GM23338 (cell line): ENCODE results near the gene TRIM8. TPM values are rescaled to one million over a fixed set of nuclear protein-coding genes. Genes with fewer than 3 reads are reported as not detected.

Experiments
- ATAC-seq: fragments of 200-7000 bp; cut with Tn5 transposase; 3 replicates; pipeline ENCODE4 v1.9.1; 2020
- DNase-seq: peaks from one replicate; pipeline ENCODE4 v3.0.0-alpha.2; 2015; ENCODE audit warnings: low spot score
- H2AFZ ChIP-seq: fragments of 200-600 bp; sonication (generic); 2 replicates; pipeline ENCODE4 v1.8.0; 2016; ENCODE audit warnings: antibody characterized with exemption, mild to moderate bottlenecking, moderate library complexity
- H3F3A ChIP-seq: fragments of 200-600 bp; sonication (generic); replicated peaks from 2 replicates; pipeline ENCODE4 v1.8.0; 2017; ENCODE audit warnings: antibody characterized with exemption, mixed run types, low read depth
- H3K27ac ChIP-seq: fragments of 200-600 bp; sonication (generic); 2 replicates; pipeline ENCODE4 v1.6.1; 2016; ENCODE audit warnings: low read depth
- H3K27me3 ChIP-seq: fragments of 200-600 bp; sonication (generic); 2 replicates; pipeline ENCODE4 v1.8.0; 2016; ENCODE audit warnings: mild to moderate bottlenecking, mixed run types, moderate library complexity; ENCODE audit not compliant: insufficient read depth
- H3K36me3 ChIP-seq: fragments of 200-600 bp; sonication (generic); 2 replicates; pipeline ENCODE4 v1.8.0; 2016; ENCODE audit warnings: mild to moderate bottlenecking; ENCODE audit not compliant: insufficient read depth
- H3K4me1 ChIP-seq: fragments of 200-600 bp; sonication (generic); 2 replicates; pipeline ENCODE4 v1.8.0; 2016; ENCODE audit warnings: mild to moderate bottlenecking, moderate library complexity; ENCODE audit not compliant: insufficient read depth
- H3K4me2 ChIP-seq: fragments of 200-600 bp; sonication (generic); 2 replicates; pipeline ENCODE4 v1.7.1; 2017; ENCODE audit warnings: mixed run types
- H3K4me3 ChIP-seq: fragments of 200-600 bp; sonication (generic); 2 replicates; pipeline ENCODE4 v1.6.1; 2016; ENCODE audit warnings: mixed run types
- H3K79me2 ChIP-seq: fragments of 200-600 bp; sonication (generic); replicated peaks from 2 replicates; pipeline ENCODE4 v1.8.0; 2017; ENCODE audit warnings: mild to moderate bottlenecking; ENCODE audit not compliant: insufficient read depth
- H3K9me2 ChIP-seq: fragments of 200-600 bp; sonication (generic); 2 replicates; pipeline ENCODE4 v1.8.0; 2017; ENCODE audit not compliant: insufficient read depth
- H4K20me1 ChIP-seq: fragments of 200-600 bp; sonication (generic); replicated peaks from 2 replicates; pipeline ENCODE4 v1.8.0; 2017; ENCODE audit warnings: mild to moderate bottlenecking; ENCODE audit not compliant: insufficient read depth
- H3K27ac Mint-ChIP-seq: 2 replicates; pipeline ENCODE4 v1.8.0; 2020; ENCODE audit warnings: inconsistent platforms, mild to moderate bottlenecking, moderate library complexity, mixed read lengths
- H3K27me3 Mint-ChIP-seq: 3 replicates; pipeline ENCODE4 v1.8.0; 2022; ENCODE audit warnings: low read depth, mild to moderate bottlenecking, moderate library complexity, mixed read lengths, inconsistent platforms; ENCODE audit not compliant: insufficient read depth, poor library complexity
- H3K36me3 Mint-ChIP-seq: 3 replicates; pipeline ENCODE4 v1.8.0; 2021; ENCODE audit warnings: low read depth, mild to moderate bottlenecking, inconsistent platforms, moderate library complexity, mixed read lengths
- H3K4me1 Mint-ChIP-seq: 3 replicates; pipeline ENCODE4 v1.8.0; 2020; ENCODE audit warnings: mild to moderate bottlenecking, inconsistent platforms, mixed read lengths
- H3K4me3 Mint-ChIP-seq: 3 replicates; pipeline ENCODE4 v1.8.0; 2021; ENCODE audit warnings: moderate library complexity, mild to moderate bottlenecking, inconsistent platforms, mixed read lengths
- H3K9me3 Mint-ChIP-seq: 3 replicates; pipeline ENCODE4 v1.8.0; 2020; ENCODE audit warnings: moderate library complexity, mild to moderate bottlenecking, inconsistent platforms, mixed read lengths
- CREB1 ChIP-seq: fragments of 250-450 bp; sonication (Bioruptor Pico); IDR thresholded peaks from 2 replicates; pipeline ENCODE4 v1.5.0; 2020; ENCODE audit warnings: low read depth, mild to moderate bottlenecking, moderate library complexity
- CTCF ChIP-seq, 2 experiments: fragments of 200-600 bp in 1 of 2; sonication (generic) in 1 of 2; conservative IDR thresholded peaks; 2 replicates each; pipeline versions ENCODE4 v1.5.1 to v1.6.1; 2016 to 2017; ENCODE audit warnings: antibody characterized with exemption in 2 of 2, low read depth in 2 of 2, mild to moderate bottlenecking in 2 of 2, moderate library complexity in 1 of 2
- EZH2phosphoT487 ChIP-seq: fragments of 200-600 bp; sonication (generic); IDR thresholded peaks from one replicate; pipeline ENCODE4 v1.8.1; 2018; ENCODE audit warnings: antibody characterized with exemption; ENCODE audit not compliant: unreplicated experiment
- NANOG ChIP-seq: IDR thresholded peaks from 2 replicates; pipeline ENCODE4 v1.6.1; 2016; ENCODE audit warnings: antibody characterized with exemption, borderline replicate concordance
- POLR2AphosphoS5 ChIP-seq: IDR thresholded peaks from 2 replicates; pipeline ENCODE4 v1.6.1; 2016; ENCODE audit warnings: antibody characterized with exemption, low read depth
- REST ChIP-seq: IDR thresholded peaks from one replicate; pipeline ENCODE4 v1.6.1; 2018; ENCODE audit warnings: antibody characterized with exemption; ENCODE audit not compliant: unreplicated experiment
- STAT1 ChIP-seq: IDR thresholded peaks from one replicate; pipeline ENCODE4 v1.6.1; 2016; ENCODE audit warnings: antibody characterized with exemption; ENCODE audit not compliant: unreplicated experiment
- ZNF331 ChIP-seq: fragments of 250-450 bp; sonication (Bioruptor Pico); IDR thresholded peaks from 2 replicates; pipeline ENCODE4 v1.5.0; 2020; ENCODE audit warnings: low read depth, mild to moderate bottlenecking, moderate library complexity
- polyA plus RNA-seq: library from polyadenylated mRNA; unstranded; fragments of >200 nt; fragmentation: Nextera tagmentation; extraction: Ambion mirVana; gene quantifications from 2 replicates; pipeline ENCODE4 v1.2.1, GENCODE V29; 2016
- total RNA-seq: library from RNA; depleted of rRNA; stranded (reverse); fragments of >200 nt; shearing (Covaris generic); gene quantifications from 2 replicates; pipeline ENCODE4 v1.2.3, GENCODE V29; 2014
- TF ChIP-seq, protein P1 (sequence below): fragments of 250-450 bp; sonication (Bioruptor Pico); IDR thresholded peaks from 2 replicates; pipeline ENCODE4 v1.5.0; 2020; ENCODE audit warnings: mild to moderate bottlenecking, moderate library complexity
- TF ChIP-seq, protein P2 (sequence below): IDR thresholded peaks from 2 replicates; pipeline ENCODE4 v1.6.1; 2016; ENCODE audit warnings: antibody characterized with exemption

The TRIM8 gene
- total and polyA plus RNA-seq, 2 experiments from 2014 or later = 15.1 to 36.7 TPM

GRCh38 chr10:102679596-102679995, 35.3 kb downstream of the TRIM8 start:
- peaks cover 18% of the 10 kb centered on the region for H3F3A ChIP-seq
- ATAC-seq = no peak
- no peaks in the 10 kb centered on the region; the same call in 1 of the 2 replicates for H4K20me1 ChIP-seq
- no peak overlapping the region for H3K27ac Mint-ChIP-seq
- peak overlapping the region; percentile 72; the same call in 1 of the 2 replicates for H3K4me2 ChIP-seq
- no peaks in the 10 kb centered on the region for H3K79me2 ChIP-seq
- H3K4me1 Mint-ChIP-seq = peaks cover 50% of the 10 kb centered on the region
- peaks cover 23% of the 10 kb centered on the region for H3K36me3 Mint-ChIP-seq
- no peaks in the 10 kb centered on the region for H3K36me3 ChIP-seq
- no peaks in the 10 kb centered on the region for H3K9me2 ChIP-seq
- H3K27me3 Mint-ChIP-seq = peaks cover 15% of the 10 kb centered on the region
- 0 out of 2 replicates have a peak overlapping the region, but pooled peaks have one; percentile 27 for H3K27ac ChIP-seq
- no peaks in the 10 kb centered on the region for H3K9me3 Mint-ChIP-seq
- peaks cover 41% of the 10 kb centered on the region for H3K4me1 ChIP-seq
- no peak for TF ChIP-seq ZNF331
- no peak for TF ChIP-seq CREB1 (CRISPR knock-in tag)
- no peak for TF ChIP-seq POLR2AphosphoS5
- no peak for TF ChIP-seq CTCF (conservative IDR thresholded peaks at IDR 0.05; ENCODE audit: low read depth in 2 of 2)
- no peak for TF ChIP-seq STAT1
- no peak for TF ChIP-seq EZH2phosphoT487
- TF ChIP-seq, protein P1, sequence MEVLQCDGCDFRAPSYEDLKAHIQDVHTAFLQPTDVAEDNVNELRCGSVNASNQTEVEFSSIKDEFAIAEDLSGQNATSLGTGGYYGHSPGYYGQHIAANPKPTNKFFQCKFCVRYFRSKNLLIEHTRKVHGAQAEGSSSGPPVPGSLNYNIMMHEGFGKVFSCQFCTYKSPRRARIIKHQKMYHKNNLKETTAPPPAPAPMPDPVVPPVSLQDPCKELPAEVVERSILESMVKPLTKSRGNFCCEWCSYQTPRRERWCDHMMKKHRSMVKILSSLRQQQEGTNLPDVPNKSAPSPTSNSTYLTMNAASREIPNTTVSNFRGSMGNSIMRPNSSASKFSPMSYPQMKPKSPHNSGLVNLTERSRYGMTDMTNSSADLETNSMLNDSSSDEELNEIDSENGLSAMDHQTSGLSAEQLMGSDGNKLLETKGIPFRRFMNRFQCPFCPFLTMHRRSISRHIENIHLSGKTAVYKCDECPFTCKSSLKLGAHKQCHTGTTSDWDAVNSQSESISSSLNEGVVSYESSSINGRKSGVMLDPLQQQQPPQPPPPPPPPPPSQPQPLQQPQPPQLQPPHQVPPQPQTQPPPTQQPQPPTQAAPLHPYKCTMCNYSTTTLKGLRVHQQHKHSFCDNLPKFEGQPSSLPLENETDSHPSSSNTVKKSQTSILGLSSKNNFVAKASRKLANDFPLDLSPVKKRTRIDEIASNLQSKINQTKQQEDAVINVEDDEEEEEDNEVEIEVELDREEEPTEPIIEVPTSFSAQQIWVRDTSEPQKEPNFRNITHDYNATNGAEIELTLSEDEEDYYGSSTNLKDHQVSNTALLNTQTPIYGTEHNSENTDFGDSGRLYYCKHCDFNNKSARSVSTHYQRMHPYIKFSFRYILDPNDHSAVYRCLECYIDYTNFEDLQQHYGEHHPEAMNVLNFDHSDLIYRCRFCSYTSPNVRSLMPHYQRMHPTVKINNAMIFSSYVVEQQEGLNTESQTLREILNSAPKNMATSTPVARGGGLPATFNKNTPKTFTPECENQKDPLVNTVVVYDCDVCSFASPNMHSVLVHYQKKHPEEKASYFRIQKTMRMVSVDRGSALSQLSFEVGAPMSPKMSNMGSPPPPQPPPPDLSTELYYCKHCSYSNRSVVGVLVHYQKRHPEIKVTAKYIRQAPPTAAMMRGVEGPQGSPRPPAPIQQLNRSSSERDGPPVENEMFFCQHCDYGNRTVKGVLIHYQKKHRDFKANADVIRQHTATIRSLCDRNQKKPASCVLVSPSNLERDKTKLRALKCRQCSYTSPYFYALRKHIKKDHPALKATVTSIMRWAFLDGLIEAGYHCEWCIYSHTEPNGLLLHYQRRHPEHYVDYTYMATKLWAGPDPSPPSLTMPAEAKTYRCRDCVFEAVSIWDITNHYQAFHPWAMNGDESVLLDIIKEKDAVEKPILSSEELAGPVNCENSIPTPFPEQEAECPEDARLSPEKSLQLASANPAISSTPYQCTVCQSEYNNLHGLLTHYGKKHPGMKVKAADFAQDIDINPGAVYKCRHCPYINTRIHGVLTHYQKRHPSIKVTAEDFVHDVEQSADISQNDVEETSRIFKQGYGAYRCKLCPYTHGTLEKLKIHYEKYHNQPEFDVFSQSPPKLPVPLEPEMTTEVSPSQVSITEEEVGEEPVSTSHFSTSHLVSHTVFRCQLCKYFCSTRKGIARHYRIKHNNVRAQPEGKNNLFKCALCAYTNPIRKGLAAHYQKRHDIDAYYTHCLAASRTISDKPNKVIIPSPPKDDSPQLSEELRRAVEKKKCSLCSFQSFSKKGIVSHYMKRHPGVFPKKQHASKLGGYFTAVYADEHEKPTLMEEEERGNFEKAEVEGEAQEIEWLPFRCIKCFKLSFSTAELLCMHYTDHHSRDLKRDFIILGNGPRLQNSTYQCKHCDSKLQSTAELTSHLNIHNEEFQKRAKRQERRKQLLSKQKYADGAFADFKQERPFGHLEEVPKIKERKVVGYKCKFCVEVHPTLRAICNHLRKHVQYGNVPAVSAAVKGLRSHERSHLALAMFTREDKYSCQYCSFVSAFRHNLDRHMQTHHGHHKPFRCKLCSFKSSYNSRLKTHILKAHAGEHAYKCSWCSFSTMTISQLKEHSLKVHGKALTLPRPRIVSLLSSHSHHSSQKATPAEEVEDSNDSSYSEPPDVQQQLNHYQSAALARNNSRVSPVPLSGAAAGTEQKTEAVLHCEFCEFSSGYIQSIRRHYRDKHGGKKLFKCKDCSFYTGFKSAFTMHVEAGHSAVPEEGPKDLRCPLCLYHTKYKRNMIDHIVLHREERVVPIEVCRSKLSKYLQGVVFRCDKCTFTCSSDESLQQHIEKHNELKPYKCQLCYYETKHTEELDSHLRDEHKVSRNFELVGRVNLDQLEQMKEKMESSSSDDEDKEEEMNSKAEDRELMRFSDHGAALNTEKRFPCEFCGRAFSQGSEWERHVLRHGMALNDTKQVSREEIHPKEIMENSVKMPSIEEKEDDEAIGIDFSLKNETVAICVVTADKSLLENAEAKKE = no peak
- no peak for TF ChIP-seq REST
- no peak for TF ChIP-seq NANOG
- TF ChIP-seq, protein P2, sequence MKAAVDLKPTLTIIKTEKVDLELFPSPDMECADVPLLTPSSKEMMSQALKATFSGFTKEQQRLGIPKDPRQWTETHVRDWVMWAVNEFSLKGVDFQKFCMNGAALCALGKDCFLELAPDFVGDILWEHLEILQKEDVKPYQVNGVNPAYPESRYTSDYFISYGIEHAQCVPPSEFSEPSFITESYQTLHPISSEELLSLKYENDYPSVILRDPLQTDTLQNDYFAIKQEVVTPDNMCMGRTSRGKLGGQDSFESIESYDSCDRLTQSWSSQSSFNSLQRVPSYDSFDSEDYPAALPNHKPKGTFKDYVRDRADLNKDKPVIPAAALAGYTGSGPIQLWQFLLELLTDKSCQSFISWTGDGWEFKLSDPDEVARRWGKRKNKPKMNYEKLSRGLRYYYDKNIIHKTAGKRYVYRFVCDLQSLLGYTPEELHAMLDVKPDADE = no peak
- DNase-seq = no peak
- no peak overlapping the region for H2AFZ ChIP-seq
- no peaks in the 10 kb centered on the region for H3K27me3 ChIP-seq
- H3K4me3 ChIP-seq = no peak overlapping the region
- no peak overlapping the region for H3K4me3 Mint-ChIP-seq
